ENCODE results near the gene WEE2.

WEE2 gene

GRCh38 chr7:141695803-141696289, 12.3 kb upstream of the WEE2 start:
- Histone ChIP-seq H3K36me3 (ENCODE audit: insufficient read depth, low read length) (no peaks in the 10 kb centered on the region), H3K9ac (ENCODE audit: insufficient read length) (no peak overlapping the region), H3K9me3 (ENCODE audit: low read depth, low read length) (no peaks in the 10 kb centered on the region), H3K27ac (no peak overlapping the region), H3K4me3 (no peak overlapping the region)
- DNase-seq (ENCODE audit: low read depth, low spot score) = no peak
- TF ChIP-seq FOXP2 (optimal IDR thresholded peaks at IDR 0.05; ENCODE audit: control extremely low read depth, extremely low read length, insufficient read depth) (no peak), EZH2 (IDR thresholded peaks at IDR 0.05) (no peak), POLR2AphosphoS5 (IDR thresholded peaks at IDR 0.05; ENCODE audit: borderline replicate concordance, low read depth, low read length) (no peak)

- H3K9me3 ChIP-seq (ENCODE audit: low read depth, low read length) = no peaks in the 10 kb centered on the region
- no peak overlapping the region for H3K9ac ChIP-seq (ENCODE audit: insufficient read length)
- no peak overlapping the region for H3K27ac ChIP-seq
- DNase-seq (ENCODE audit: low read depth, low spot score) = no peak
- H3K36me3 ChIP-seq (ENCODE audit: insufficient read depth, low read length) = no peaks in the 10 kb centered on the region
- no peak for TF ChIP-seq EZH2 (IDR thresholded peaks at IDR 0.05)
- no peak for TF ChIP-seq POLR2AphosphoS5 (IDR thresholded peaks at IDR 0.05; ENCODE audit: borderline replicate concordance, low read depth, low read length)
- TF ChIP-seq FOXP2 (optimal IDR thresholded peaks at IDR 0.05; ENCODE audit: control extremely low read depth, extremely low read length, insufficient read depth) = no peak
- no peak overlapping the region for H3K4me3 ChIP-seq
These were observed 11.8 kb upstream of the WEE2 start for GRCh38 chr7:141696348-141696747.

- Histone ChIP-seq H3K36me3 (ENCODE audit: insufficient read depth, low read length) (no peaks in the 10 kb centered on the region), H3K27ac (no peak overlapping the region), H3K9me3 (ENCODE audit: low read depth, low read length) (no peaks in the 10 kb centered on the region), H3K4me3 (no peak overlapping the region), H3K9ac (ENCODE audit: insufficient read length) (no peak overlapping the region)
- DNase-seq (ENCODE audit: low read depth, low spot score) = no peak
- TF ChIP-seq EZH2 (IDR thresholded peaks at IDR 0.05) (no peak), POLR2AphosphoS5 (IDR thresholded peaks at IDR 0.05; ENCODE audit: borderline replicate concordance, low read depth, low read length) (no peak), FOXP2 (optimal IDR thresholded peaks at IDR 0.05; ENCODE audit: control extremely low read depth, extremely low read length, insufficient read depth) (no peak)
These were observed 10.8 kb upstream of the WEE2 start for GRCh38 chr7:141697211-141697871.

GRCh38 chr7:141698247-141699015, 9.7 kb upstream of the WEE2 start:
- TF ChIP-seq EZH2 (IDR thresholded peaks at IDR 0.05) (no peak), POLR2AphosphoS5 (IDR thresholded peaks at IDR 0.05; ENCODE audit: borderline replicate concordance, low read depth, low read length) (no peak), FOXP2 (optimal IDR thresholded peaks at IDR 0.05; ENCODE audit: control extremely low read depth, extremely low read length, insufficient read depth) (no peak)
- DNase-seq (ENCODE audit: low read depth, low spot score) = no peak
- no peaks in the 10 kb centered on the region for H3K36me3 ChIP-seq (ENCODE audit: insufficient read depth, low read length)
- no peak overlapping the region for H3K27ac ChIP-seq
- no peak overlapping the region for H3K4me3 ChIP-seq
- no peaks in the 10 kb centered on the region for H3K9me3 ChIP-seq (ENCODE audit: low read depth, low read length)
- no peak overlapping the region for H3K9ac ChIP-seq (ENCODE audit: insufficient read length)

- no peak overlapping the region for H3K27ac ChIP-seq
- H3K36me3 ChIP-seq (ENCODE audit: insufficient read depth, low read length) = no peaks in the 10 kb centered on the region
- H3K9ac ChIP-seq (ENCODE audit: insufficient read length) = no peak overlapping the region
- DNase-seq (ENCODE audit: low read depth, low spot score) = no peak
- H3K9me3 ChIP-seq (ENCODE audit: low read depth, low read length) = no peaks in the 10 kb centered on the region
- no peak for TF ChIP-seq EZH2 (IDR thresholded peaks at IDR 0.05)
- TF ChIP-seq FOXP2 (optimal IDR thresholded peaks at IDR 0.05; ENCODE audit: control extremely low read depth, extremely low read length, insufficient read depth) = no peak
- TF ChIP-seq POLR2AphosphoS5 (IDR thresholded peaks at IDR 0.05; ENCODE audit: borderline replicate concordance, low read depth, low read length) = no peak
- H3K4me3 ChIP-seq = no peak overlapping the region
These were observed 8.3 kb upstream of the WEE2 start for GRCh38 chr7:141699860-141700259.

GRCh38 chr7:141700296-141700847, 7.8 kb upstream of the WEE2 start:
- H3K27ac ChIP-seq = no peak overlapping the region
- no peak for TF ChIP-seq POLR2AphosphoS5 (IDR thresholded peaks at IDR 0.05; ENCODE audit: borderline replicate concordance, low read depth, low read length)
- no peak for TF ChIP-seq EZH2 (IDR thresholded peaks at IDR 0.05)
- no peak for TF ChIP-seq FOXP2 (optimal IDR thresholded peaks at IDR 0.05; ENCODE audit: control extremely low read depth, extremely low read length, insufficient read depth)
- no peaks in the 10 kb centered on the region for H3K36me3 ChIP-seq (ENCODE audit: insufficient read depth, low read length)
- no peak for DNase-seq (ENCODE audit: low read depth, low spot score)
- no peak overlapping the region for H3K9ac ChIP-seq (ENCODE audit: insufficient read length)
- H3K4me3 ChIP-seq = peak overlapping the region; percentile 86
- no peaks in the 10 kb centered on the region for H3K9me3 ChIP-seq (ENCODE audit: low read depth, low read length)

- H3K4me3 ChIP-seq = peak overlapping the region; percentile 86
- no peaks in the 10 kb centered on the region for H3K9me3 ChIP-seq (ENCODE audit: low read depth, low read length)
- no peak for TF ChIP-seq EZH2 (IDR thresholded peaks at IDR 0.05)
- no peak for TF ChIP-seq POLR2AphosphoS5 (IDR thresholded peaks at IDR 0.05; ENCODE audit: borderline replicate concordance, low read depth, low read length)
- TF ChIP-seq FOXP2 (optimal IDR thresholded peaks at IDR 0.05; ENCODE audit: control extremely low read depth, extremely low read length, insufficient read depth) = no peak
- no peaks in the 10 kb centered on the region for H3K36me3 ChIP-seq (ENCODE audit: insufficient read depth, low read length)
- peak overlapping the region; percentile 35 for H3K9ac ChIP-seq (ENCODE audit: insufficient read length)
- no peak overlapping the region for H3K27ac ChIP-seq
- no peak for DNase-seq (ENCODE audit: low read depth, low spot score)
These were observed 7.2 kb upstream of the WEE2 start for GRCh38 chr7:141700848-141701371.

- H3K4me3 ChIP-seq = peak overlapping the region; percentile 86
These were observed 6.6 kb upstream of the WEE2 start for GRCh38 chr7:141701489-141702046.

More at GRCh38 chr7:141701489-141702046, 6.6 kb upstream of the WEE2 start:
- Histone ChIP-seq H3K9ac (ENCODE audit: insufficient read length) (peak overlapping the region; percentile 24), H3K9me3 (ENCODE audit: low read depth, low read length) (no peaks in the 10 kb centered on the region), H3K36me3 (ENCODE audit: insufficient read depth, low read length) (no peaks in the 10 kb centered on the region), H3K27ac (no peak overlapping the region)
- DNase-seq (ENCODE audit: low read depth, low spot score) = no peak
- TF ChIP-seq EZH2 (IDR thresholded peaks at IDR 0.05) (no peak), FOXP2 (optimal IDR thresholded peaks at IDR 0.05; ENCODE audit: control extremely low read depth, extremely low read length, insufficient read depth) (no peak), POLR2AphosphoS5 (IDR thresholded peaks at IDR 0.05; ENCODE audit: borderline replicate concordance, low read depth, low read length) (no peak)

All from SK-N-MC (cell line).